NCI-H187 treated with DMSO at 0.1 percent for 48 hours (cell line): ENCODE results near the gene PNPLA7.

Experiments used
- DNase-seq: peaks from one replicate; lab custom pipeline; 2025; lab: John Stamatoyannopoulos, UW

PNPLA7 gene

DNA sequence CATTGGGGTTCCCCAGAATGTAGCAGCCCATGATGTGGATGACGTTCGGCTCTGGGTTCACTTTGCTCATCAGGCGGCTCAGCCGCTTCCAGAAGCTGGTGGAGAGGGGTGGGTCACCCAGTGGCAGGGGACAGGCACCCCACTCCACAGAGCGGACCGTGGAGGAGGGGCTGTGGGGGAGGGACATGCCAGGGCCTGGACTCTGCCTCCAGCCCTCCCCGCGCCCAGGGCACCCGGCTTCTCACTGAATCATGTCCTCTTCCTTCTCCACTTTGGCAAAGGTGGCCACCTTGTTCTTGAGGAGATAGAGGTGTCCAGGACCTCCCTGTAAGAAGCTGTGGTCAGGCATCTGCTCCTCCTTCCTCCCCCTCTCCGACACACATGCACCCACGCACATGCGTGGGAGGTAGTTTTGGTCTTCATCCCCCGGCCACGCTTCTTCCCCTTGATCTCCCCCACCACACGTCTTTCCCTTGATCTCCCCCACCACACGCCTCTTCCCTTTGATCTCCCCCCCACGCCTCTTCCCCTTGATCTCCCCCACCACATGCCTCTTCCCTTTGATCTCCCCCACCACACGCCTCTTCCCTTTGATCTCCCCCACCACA lies 100.2 kb downstream of the PNPLA7 start:
- no peak for DNase-seq

DNA sequence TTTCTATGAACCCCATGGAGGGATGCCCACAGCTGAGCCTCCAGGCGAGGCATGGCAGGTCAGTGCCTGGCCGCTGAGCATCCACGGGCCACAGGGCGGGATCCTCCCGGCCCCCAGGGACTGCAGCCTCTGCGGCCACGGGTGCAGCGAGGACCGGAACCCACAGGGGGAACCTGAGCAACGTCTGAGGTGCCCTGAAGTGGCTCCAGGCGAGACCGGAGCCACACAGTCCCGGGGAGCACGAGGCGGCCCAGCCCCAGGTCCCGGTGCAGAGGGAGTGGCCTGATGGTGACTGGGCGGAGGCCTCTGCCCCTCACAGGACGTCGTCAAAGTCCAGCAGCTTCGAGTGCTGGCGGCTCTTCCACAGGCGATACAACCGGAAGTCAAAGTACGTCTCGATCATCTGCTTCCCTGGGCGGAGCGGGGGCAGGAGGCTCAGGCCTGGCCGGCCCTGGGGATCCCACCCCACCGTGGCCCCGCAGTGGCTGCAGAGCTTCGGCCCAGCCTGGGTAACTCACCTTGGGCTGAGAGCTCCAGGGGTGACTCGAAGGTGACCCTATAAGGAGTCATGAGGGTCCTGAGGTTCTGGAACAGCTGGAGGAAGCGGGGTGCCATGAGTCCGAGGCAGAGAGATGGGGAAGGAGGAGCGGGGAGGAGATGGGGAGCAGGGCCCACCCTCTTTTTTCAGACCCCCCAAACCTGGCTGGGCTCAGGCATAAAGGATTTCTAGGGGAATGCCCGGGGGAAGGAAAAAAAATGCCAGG lies 100.9 kb downstream of the PNPLA7 start:
- no peak for DNase-seq

DNA sequence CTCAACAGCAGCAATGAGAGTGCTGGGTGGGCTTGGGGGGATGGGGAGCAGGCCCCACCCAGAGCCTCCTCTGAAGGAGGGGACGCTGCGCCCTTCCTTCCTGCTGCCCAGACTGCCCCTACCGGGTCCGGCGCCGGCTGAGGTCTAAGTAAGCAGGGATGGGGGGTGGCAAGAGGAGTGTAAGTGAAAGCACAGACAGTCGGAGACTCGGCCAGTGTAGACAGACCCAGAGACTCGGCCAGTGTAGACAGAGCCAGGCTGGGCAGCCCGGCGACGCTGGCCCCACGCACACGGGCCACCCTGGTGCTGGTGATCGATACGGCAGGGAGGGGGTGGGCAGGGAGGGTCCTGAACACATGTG lies 101.6 kb downstream of the PNPLA7 start:
- no peak for DNase-seq

DNA sequence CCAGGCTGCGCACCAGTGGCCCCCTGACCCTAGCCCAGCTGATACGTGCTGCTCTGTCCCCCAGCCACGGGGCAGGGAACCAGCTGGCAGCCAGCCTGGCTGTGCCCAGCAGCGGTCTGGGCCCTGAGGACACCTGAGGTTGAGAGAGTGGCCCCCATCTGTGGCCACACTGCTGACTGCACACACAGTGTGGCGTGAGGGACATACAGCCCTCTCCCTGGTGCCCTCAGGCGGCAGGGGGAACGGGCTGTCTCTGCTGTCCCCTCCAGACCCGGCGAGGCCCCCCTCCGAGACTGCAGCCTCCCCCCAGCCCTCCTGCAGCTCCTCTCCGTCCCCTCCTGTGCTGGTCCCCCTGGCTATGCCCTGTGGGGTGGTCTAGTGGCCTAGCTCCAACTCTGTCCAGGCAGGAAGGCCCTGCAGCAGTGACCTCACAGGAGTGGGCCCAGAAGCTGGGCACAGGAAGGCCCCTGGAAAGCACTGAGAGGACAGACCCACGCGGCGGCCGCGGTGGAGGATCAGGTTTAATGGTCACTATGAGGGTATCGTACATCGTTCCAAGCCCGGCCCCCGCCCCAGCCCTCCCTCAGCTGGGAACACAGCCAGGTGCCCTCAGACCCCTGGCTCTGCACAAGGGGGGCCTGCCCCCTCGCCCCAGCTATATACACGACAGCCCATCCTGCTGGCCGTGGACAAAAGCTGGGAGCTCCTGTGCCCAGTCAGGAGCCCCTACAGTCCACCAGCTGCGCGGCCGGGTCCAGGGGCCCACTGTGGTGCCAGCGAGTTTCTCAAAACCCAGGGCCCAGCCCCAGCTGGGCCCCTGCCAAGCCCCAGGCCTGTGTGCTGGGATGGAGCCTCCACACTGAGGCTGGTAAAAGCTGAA lies 102.2 kb downstream of the PNPLA7 start:
- DNase-seq, result no peak

DNA sequence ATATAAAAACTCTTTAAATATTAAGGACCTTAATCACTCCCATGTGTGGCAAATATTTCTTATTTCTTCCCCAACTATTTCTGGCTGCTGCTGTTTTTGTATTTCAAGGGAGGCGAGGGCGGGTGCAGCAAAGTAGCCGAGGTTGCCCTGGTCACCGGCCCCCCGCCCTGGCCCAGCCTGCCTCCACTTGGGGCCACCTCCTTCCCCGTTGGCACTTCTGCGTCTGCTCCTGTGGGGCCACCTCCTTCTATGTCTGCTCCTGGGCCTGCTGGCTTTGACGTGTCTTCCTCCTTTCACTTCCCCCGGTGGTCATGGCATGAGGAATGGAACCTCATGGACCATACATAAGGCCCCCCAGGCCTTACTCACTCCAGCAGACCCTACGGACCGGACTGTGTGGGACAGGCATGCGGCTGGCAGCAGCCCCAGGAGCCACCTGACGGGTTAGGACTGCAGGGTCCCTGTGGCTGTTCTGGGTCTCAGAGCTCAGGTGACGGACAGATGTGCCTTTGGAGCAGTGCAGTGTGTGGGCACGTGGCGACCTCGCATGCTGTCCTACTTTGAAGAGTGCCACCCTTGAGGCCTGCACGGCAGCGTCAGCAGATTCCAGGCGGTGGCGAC lies 103.2 kb downstream of the PNPLA7 start:
- no peak for DNase-seq

DNA sequence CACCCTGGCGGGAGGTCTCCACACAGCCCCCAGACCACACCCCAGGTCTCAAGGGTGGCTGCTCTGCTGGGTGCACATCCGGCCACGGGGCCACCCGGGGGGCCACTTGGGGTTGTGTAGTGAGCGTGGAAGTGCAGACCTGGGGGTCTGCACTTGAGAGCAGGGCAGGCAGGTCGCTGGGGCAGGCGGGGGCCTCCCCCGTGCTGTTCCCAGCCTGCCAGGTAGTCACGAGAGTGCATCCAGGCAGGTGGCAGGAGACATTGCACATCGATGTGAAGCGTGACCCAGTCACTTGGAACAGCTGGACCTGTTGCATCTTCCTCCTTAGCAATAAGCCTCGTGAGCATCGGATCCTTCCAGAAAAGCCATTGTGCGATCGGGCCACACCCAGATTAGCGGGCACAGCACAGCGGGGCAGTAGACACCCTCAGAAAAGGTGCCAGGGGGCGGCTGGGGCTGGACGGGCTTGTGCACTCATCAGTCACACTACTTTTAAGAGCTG lies 104.2 kb downstream of the PNPLA7 start:
- no peak for DNase-seq

DNA sequence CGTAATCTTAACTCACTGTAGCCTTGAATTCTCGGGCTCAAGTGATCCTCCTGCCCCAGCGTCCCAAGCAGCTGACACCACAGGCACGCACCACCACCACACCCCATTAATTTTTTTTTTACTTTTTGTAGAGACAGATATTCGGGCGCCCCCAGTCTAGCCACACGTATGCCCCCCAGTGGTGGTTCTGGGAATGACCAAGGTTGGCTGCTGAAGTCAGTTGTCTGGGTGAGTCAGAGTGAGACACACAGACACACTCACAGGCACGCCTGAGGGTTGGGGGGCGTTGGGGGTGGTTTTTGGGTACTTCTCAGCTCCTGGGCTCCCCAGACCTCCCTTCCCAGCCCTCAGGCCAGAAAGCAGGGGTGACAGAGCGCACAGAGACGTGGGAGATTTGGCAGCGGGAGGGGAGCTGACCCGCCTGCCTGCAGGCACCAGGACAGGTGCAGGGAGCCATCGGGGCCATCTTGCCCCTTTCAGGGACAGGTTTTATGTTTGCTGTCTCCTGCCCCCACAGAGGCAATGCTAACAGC lies 104.9 kb downstream of the PNPLA7 start:
- DNase-seq, result no peak

DNA sequence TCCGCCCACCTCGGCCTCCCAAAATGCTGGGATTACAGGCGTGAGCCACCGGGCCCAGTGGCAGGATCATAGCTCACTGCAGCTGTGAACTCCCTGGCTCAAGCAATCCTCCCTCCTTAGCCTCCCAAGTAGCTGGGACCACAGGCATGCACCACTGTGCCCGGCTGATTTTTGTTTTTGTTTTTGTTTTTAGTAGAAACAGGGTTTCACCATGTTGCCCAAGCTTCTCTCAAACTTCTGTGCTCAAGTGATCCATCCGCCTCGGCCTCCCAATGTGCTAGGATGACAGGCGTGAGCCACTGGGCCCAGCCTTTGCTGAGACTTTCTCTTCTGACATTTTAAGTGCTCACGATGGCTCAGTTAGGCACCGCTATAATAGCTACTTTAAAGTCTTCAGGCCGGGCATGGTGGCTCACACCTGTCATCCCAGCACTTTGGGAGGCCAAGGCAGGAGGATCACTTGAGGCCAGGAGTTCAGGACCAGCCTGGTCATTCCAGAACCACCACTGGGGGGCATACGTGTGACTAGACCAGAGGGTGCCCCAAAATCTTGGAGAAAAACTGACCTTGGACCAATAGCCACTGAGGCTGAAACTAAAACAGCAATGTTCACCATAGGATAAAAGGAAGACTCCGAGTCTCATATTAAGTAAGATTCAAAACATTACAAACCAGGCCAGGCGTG lies 106.0 kb downstream of the PNPLA7 start:
- DNase-seq, result no peak

DNA sequence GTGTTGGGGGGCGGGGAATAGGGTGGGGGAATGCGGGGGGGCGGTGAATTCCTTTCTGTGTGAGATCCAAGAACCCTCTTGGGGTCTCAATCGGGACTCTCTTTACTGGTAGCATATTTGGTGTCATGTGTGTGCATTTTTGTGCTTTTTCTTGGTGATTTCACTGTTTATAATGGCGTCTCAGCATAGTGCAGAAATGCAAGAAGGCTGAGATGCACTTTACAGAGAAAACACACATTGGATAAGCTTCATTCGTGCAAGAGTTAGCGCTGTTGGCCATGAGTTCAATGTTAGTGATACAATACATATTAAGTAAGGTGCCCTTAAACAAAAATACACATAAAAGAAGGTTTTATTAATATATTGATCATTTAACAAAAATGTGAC lies 108.3 kb downstream of the PNPLA7 start:
- no peak for DNase-seq

DNA sequence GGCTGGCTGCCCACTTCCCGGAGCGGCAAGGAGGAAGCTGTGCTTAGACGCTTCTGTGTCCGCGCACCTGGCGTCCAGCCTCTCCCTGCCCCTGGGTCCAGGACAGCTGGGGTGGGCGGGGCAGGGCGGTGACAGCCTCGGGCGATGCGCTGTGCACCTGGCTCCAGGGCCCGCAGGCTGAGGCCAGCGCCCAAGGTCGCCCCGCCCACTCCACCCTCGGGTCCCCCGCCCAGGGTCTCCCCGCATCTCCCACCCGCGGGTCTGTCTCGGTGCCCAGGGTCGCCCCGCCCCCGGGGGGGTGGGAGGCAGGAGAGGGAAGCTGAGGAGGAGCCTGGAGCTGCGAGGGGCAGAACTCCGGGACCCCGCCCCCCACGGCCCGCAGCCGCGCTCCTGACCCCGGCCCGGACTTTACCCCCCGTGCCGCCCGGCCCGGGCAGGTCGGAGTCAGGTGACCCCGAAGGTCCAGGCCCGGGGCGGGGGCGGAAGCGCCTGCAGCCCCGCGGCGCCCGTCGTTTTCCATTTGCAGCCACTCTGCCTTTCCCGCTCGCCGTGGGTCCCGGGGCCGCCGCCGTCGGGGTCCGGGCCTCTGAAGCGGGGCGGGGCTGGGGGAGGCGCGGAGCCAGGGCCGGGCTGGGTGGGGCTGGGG lies 108.8 kb downstream of the PNPLA7 start, which contains the start of gene ENTPD8:
Gene ENTPD8, minus strand, starts transcription at position 69 of the 646 bp plus-strand sequence. CDS start 3,072 bp downstream, outside the sequence.
- no peak for DNase-seq

DNA sequence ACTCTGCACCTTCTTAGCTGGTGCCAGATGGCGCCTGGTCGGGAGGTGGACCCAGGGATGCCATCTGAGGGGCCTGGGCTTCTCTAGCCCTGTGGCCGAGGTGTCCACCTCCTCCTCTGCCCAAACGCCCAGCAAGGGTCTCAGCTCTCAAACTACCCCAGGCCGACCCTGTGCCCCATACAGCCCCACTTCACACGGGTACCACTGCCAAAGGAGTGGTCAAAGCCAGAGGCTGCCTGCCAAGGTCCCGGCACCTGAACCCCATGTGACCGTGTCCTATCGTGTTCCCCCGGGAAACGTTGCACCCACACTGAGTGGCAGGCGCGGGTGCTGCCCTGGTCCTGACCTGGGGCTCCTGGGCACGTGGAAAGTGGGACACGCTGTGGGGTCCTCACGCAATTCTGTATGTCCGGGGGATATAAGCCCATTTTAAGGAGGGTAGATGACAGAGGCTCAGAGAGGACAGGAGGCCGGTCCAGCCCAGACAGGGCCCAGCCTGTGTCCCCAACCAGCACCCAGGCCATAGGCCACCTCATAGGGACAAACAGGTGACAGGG lies 111.0 kb downstream of the PNPLA7 start:
- DNase-seq, result no peak

DNA sequence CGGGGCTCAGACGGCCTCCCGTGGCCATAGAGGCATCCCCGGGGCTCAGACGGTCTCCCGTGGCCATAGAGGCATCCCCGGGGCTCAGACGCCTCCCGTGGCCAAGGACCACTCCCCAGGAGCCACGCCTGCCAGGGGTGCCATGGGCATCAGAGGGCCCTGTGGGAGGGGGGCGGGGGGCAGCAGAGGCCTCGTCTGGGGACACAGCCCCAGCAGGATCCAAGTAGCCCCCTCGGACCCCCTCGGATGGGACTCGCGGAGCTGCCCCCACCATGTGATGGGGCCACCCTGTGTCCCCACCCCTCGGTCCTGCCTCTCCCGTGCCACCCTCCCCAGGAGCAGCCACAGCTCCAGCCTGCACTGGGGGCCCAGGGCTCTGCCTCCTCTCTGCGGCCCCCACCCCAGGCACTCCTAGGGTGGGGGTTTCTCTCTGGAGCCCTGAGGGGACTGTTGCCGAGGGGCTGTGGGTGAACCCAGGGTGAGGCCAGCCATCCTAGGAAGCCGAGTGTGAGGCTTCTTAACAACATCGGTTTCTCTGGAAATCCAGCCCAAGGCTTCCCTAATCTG lies 111.5 kb downstream of the PNPLA7 start:
- DNase-seq, result no peak

DNA sequence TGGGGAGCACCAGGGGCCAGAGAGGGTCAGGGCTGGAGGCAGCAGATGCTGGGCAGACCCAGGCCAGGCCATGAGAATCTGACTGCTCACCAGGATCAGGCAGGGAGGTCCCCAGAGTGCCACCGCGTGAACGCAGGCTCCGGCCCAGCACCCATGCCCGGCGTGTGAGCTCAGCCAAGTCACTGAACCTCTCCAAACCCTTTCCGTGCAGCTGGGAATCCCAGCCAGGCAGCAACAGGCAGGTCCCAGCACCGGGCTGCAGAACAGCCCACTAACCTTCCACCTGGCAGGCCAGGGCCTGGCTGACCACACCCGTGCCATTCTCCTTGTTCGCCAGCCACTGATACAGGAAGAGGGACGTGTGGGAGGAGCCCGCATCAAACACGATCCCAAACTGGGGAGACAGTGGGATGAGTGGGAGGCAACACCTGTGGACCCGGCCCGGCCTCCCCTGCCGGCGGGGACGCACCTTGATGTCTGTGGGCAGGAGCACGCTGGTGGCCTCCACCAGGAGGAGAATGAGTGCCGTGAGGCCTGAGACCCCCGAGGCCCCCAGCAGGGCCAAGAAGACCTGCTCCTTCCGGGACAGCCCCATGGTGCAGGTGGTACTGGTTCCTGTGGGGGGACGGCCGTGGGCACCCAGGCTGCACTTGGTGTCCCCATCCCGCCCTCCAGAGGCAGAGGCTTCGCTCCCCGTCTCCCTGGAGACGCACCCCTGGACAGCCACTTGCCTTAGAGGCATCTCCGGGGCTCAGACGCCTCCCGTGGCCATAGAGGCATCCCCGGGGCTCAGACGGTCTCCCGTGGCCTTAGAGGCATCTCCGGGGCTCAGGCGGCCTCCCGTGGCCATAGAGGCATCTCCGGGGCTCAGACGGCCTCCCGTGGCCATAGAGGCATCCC lies 112.3 kb downstream of the PNPLA7 start:
- no peak for DNase-seq

DNA sequence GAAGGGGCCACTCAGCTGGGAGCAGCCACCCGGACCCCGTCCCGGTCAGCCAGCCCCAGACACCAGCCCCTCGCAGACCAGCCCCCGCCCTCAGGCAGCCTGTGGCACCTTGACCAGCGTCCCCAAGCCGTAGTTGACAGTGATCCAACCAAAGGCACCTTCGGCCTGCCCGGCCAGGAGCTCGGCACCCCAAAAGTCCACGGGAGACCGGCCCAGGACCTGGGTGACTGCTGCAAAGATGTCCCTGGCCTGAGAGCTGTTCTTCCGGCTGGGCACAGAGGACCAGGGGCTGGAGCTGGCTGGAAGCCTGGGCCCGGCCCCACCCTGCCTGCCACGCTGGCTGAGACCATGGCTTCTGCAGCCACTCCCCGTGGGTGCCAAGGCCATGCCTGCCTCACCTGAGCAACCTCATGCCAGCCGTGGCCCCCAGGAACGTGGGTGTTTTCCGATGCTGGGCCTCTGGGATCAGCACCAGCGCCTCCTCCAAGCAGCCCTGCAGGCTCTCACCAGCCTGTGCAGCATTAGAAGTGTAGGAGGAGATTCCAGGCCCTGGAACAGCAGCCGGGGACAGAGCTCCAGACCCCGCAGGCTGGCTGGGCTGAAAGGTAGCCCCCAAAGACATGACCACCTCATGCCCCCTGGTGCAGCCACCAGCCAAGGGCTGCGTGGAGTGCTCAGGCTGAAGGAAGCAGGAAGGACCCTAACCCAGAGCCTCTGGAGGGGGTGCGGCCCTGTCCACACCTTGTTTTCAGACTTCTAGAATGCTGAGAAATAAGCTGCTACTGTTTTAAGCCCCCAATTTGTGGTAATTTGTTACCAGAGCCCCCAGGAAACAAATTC lies 113.2 kb downstream of the PNPLA7 start:
- no peak for DNase-seq

DNA sequence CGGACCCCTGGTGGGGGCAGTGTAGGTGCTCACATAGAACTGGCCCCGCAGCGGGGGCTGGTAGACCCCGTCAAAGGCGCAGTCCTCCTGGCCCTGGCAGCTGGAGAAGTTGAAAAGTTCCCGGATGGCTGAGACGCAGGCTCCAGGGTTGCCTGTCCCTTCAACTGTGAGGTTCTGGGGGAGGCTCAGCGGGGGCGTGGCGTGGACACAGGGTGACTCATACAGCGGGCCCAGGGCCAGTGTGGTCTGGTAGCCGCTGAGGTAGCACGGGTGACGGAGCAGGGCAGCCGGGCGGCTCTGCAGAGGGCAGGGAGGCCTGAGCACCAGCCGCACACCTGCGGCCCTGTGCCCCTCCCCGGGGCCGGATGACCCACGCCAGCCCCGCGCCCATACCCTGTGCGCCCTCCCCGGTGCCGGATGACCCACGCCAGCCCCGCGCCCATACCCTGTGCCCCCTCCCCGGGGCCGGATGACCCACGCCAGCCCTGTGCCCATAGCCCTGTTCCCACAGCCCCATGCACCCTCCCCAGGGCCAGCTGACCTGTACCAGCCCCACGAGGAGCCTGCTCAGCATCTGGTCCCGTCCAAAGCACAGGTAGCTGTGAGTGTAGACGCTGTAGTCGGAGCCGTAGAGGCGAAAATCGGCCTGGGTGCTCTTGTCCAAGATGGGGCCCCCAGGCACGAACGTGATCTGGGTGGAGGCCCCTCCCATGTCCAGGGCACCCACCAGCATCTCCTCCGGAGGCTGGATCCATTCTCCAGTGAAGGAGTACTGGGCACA lies 114.0 kb downstream of the PNPLA7 start:
- DNase-seq, result no peak

DNA sequence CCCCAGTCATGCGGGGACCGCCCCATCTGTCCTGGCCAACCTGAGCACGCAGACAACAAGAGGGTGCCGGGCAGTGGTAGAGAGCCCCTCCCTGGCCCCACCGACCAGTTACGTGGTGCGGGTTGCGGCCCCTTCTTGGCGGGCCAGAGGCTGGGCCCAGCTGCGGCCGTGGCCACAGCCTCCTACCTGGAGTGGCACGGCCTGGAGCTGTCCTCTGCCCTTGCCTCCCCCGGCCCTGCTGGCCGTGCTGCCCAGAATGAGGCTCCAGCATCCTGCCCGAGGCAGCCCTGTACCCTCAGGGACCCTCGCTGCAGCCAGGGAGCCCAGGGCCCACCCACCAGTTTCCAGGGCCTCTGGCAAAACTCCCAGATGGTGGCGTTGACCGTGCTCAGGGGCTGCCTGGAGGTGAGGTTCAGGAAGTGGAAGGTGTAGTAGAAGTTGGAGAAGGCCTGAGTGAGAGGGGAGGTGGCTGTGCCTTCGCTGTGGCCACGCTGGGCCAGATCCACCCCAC lies 114.8 kb downstream of the PNPLA7 start:
- DNase-seq, result no peak
